Neutrophil (primary cell): ENCODE data around the gene FBXO44.

ENCODE experiments used
- H3K27ac ChIP-seq: fragments of 200-600 bp; sonication (generic); 2 replicates; pipeline ENCODE4 v1.5.1; 2016; ENCODE audit warnings: mild to moderate bottlenecking, moderate library complexity
- H3K27me3 ChIP-seq: fragments of 200-600 bp; sonication (generic); 2 replicates; pipeline ENCODE4 v1.6.0; 2016; ENCODE audit warnings: mild to moderate bottlenecking
- H3K36me3 ChIP-seq: fragments of 200-600 bp; sonication (generic); 2 replicates; pipeline ENCODE4 v1.5.1; 2017
- H3K4me1 ChIP-seq, 2 experiments: fragments of 200-600 bp in 1 of 2; sonication (generic) in 1 of 2; 1 replicate in 1 of 2; 2 replicates in 1 of 2; pipeline versions ENCODE4 v1.5.1 to v1.6.1; 2013 to 2016; ENCODE audit warnings: low read depth in 1 of 2, low read length in 1 of 2, mild to moderate bottlenecking in 1 of 2, moderate library complexity in 1 of 2; ENCODE audit not compliant: control insufficient read depth in 1 of 2, insufficient read depth in 1 of 2
- H3K4me3 ChIP-seq, 2 experiments: fragments of 200-600 bp in 1 of 2; sonication (generic) in 1 of 2; 1 replicate in 1 of 2; 2 replicates in 1 of 2; pipeline ENCODE4 v1.5.1; 2013 to 2016; ENCODE audit warnings: low read depth in 1 of 2, low read length in 1 of 2, mild to moderate bottlenecking in 1 of 2, moderate library complexity in 1 of 2
- H3K9me3 ChIP-seq: fragments of 200-600 bp; sonication (generic); 2 replicates; pipeline ENCODE4 v1.5.1; 2016
- TF ChIP-seq, protein P1 (sequence below): fragments of 200-600 bp; sonication (generic); IDR thresholded peaks from 2 replicates; pipeline ENCODE4 v1.5.1; 2016; ENCODE audit warnings: antibody characterized with exemption

The FBXO44 gene

DNA sequence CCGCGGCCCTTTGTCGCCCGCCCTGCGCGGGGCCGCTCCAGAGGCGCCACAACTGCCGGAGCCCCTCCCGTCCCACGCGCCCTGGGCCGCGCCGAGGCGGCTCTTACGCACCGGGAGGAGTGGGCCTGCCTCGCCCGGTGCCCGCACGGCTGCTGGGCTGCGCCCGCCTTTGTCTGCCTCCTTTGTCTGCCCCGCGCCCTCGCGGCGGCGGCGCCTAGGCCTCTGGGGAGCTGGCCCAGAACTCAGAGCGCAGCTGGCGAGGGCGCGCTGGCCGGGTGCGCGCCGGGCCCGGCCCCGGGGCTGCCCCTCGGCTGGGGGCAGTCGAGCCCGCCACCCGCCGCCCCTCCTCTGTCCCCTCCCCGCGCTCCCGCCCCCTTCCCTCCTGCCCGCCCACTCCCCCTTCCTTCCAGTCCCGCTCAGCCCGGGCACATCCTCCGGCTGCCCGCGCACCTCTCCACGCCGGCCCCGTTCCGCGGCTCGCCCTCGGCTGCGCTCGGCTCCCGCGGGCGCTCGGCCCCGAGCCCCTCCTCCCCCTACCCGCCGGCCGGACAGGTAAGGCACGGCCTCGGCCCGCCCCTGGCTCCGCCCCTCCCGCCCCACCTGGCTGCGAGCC is 36.7 kb downstream of the FBXO44 start, which contains the start of gene DRAXIN:
TSS of gene DRAXIN (plus strand) at position 409 of the 613 bp plus-strand sequence. CDS start 14,549 bp downstream, outside the sequence.
- H3K36me3 ChIP-seq = no peaks in the 10 kb centered on the region
- TF ChIP-seq, protein P1, sequence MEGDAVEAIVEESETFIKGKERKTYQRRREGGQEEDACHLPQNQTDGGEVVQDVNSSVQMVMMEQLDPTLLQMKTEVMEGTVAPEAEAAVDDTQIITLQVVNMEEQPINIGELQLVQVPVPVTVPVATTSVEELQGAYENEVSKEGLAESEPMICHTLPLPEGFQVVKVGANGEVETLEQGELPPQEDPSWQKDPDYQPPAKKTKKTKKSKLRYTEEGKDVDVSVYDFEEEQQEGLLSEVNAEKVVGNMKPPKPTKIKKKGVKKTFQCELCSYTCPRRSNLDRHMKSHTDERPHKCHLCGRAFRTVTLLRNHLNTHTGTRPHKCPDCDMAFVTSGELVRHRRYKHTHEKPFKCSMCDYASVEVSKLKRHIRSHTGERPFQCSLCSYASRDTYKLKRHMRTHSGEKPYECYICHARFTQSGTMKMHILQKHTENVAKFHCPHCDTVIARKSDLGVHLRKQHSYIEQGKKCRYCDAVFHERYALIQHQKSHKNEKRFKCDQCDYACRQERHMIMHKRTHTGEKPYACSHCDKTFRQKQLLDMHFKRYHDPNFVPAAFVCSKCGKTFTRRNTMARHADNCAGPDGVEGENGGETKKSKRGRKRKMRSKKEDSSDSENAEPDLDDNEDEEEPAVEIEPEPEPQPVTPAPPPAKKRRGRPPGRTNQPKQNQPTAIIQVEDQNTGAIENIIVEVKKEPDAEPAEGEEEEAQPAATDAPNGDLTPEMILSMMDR = no peak
- H3K4me1 ChIP-seq = peaks cover 0 to 15% of the 10 kb centered on the region in 2 experiments
- peaks cover 84% of the 10 kb centered on the region for H3K27me3 ChIP-seq
- H3K4me3 ChIP-seq = no peak within 1 kb of the TSS
- no peak within 1 kb of the TSS for H3K27ac ChIP-seq
- no peaks in the 10 kb centered on the region for H3K9me3 ChIP-seq

DNA sequence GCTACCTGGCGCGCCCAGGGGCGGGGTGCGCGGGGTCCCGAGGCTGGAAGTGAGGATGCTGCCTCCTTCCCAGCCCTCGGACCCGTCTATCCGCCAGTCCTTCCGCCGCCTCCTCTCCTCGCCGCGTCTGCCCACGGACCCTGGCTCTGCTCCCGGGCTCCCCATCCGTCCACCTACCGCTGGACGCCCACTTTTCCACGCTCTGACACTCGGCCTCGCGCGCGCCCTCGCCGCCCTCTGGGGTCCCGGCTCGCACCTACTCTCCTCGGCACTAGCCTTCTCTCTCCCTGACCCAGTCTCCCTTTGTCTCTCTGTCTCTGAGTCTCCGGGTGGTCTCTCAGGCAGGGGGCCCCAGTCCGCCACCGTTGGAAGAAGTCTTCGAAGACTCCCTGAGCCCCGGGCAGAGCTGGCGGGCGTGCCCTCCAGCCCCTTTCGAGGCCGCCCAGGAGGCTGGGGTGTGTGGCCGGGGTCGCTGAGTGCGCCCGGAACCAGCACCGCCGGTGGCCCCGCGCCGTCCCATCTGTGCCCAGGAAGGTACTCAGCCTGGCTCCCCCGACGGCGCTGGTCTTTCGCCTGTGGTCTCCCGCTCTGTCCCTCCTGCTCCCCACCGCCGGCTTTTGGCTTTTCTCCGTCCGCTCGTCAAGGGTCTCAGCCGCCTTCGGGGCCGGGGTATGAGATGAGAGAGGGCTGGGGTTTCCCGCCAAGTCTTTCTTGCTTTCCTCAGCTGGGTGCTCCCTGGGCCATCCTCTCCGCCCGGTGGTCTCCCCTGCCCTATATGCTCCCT is 37.4 kb downstream of the FBXO44 start:
- H3K4me1 ChIP-seq = peaks cover 0 to 15% of the 10 kb centered on the region in 2 experiments
- H3K27ac ChIP-seq = no peak overlapping the region
- H3K27me3 ChIP-seq = peaks cover 84% of the 10 kb centered on the region
- no peak overlapping the region for H3K4me3 ChIP-seq
- H3K9me3 ChIP-seq = no peaks in the 10 kb centered on the region
- TF ChIP-seq, protein P1 = no peak
- no peaks in the 10 kb centered on the region for H3K36me3 ChIP-seq

DNA sequence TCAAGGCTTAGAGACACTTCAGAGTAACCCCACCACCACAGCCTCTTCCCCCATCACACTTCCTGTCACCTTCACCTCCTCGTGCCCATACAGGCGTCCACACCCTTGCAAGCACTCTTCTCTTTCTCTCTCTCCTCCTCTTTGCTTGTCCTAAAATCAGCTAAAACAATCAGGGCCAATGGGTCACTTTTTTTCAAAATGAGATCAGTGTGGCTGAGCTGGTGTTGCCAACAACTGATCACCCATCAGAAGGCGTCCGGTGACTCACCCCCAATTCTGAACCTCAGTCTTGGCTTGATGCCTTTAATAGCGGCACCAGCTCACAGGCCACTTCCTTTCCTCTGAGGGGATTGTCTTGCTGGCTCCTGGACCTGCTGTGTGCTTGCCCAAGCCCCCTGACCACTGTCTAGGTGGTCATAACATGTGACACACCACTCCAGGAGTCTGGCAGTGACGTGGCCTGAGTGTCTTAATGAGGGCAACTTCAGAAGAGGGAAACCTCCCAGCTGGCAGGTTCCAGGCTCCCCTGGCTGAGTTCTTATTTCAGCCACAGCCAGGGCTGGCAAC is 38.4 kb downstream of the FBXO44 start:
- H3K4me3 ChIP-seq = no peak overlapping the region
- H3K36me3 ChIP-seq = no peaks in the 10 kb centered on the region
- peaks cover 0 to 15% of the 10 kb centered on the region in 2 experiments for H3K4me1 ChIP-seq
- H3K27me3 ChIP-seq = peaks cover 84% of the 10 kb centered on the region
- H3K9me3 ChIP-seq = no peaks in the 10 kb centered on the region
- no peak overlapping the region for H3K27ac ChIP-seq
- TF ChIP-seq, protein P1 = no peak

DNA sequence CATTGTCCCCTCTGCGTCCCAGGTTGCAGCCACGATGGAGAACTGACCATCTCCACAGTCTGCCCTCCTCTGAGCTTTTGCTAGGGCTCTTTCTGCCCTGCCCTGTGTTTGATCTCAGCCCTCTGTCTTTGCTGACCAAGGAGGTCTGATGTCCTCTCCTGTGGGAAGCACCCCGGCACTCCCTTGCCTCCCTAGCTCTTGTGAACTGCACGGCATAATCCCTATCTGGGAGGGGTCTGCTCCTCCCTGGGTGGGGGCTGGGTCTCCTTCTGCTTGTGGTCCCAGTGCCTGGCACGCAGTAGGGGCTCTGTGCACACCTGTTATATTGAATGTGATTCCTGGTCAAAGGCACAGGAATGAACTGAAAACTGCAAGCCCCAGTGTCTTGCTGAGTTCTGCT is 39.2 kb downstream of the FBXO44 start:
- TF ChIP-seq, protein P1 = no peak
- Histone ChIP-seq H3K27ac (no peak overlapping the region), H3K36me3 (no peaks in the 10 kb centered on the region), H3K4me1 (peaks cover 0 to 15% of the 10 kb centered on the region in 2 experiments), H3K27me3 (peaks cover 84% of the 10 kb centered on the region), H3K4me3 (no peak overlapping the region), H3K9me3 (no peaks in the 10 kb centered on the region)

DNA sequence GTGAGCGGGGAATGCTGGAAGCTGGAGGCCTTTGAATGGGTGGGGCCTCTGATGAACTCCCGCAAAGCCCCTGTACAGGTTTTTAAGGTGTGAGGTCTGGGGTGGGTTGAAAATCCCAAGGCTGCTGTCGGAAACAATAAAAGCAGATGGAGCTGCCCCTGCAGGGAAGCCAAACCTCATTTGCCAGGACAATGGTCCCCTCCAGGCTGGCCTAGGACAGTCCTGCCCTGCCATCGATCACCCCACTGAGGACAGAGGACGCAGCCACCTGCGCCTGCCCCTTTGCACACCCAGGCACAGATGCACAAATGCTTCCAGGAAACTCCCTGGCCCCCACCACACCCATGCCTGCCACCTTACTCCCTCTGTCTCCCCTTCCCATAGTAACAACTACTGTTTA is 41.2 kb downstream of the FBXO44 start:
- Histone ChIP-seq H3K27ac (no peak overlapping the region), H3K9me3 (no peaks in the 10 kb centered on the region), H3K27me3 (peaks cover 84% of the 10 kb centered on the region), H3K4me1 (peaks cover 0 to 10% of the 10 kb centered on the region in 2 experiments), H3K4me3 (no peak overlapping the region), H3K36me3 (no peaks in the 10 kb centered on the region)
- TF ChIP-seq, protein P1 = no peak
